CD4-positive, alpha-beta T cell treated with Interleukin-4 for 4 hours (primary cell): ENCODE data around the gene PTPRM.

ENCODE experiments used
- DNase-seq: peaks from one replicate; pipeline ENCODE4 v3.0.0-alpha.2; 2020

The PTPRM gene

GRCh38 chr18:7760967-7761948 lies 194.1 kb downstream of the PTPRM start:
- DNase-seq: no peak

GRCh38 chr18:7764405-7764804 lies 197.3 kb downstream of the PTPRM start:
- no peak for DNase-seq

GRCh38 chr18:7766346-7766745 lies 199.2 kb downstream of the PTPRM start:
- DNase-seq: no peak

- DNase-seq: no peak
Measured at GRCh38 chr18:7766817-7767216, 199.7 kb downstream of the PTPRM start.

GRCh38 chr18:7770908-7771307 lies 203.8 kb downstream of the PTPRM start:
- DNase-seq: no peak

- DNase-seq: no peak
Measured at GRCh38 chr18:7772510-7772888, 205.4 kb downstream of the PTPRM start.

- DNase-seq: no peak
Measured at GRCh38 chr18:7772951-7773350, 205.8 kb downstream of the PTPRM start.

- DNase-seq: no peak
Measured at GRCh38 chr18:7775128-7775527, 208.0 kb downstream of the PTPRM start.

GRCh38 chr18:7775843-7776242 lies 208.7 kb downstream of the PTPRM start:
- DNase-seq: no peak

GRCh38 chr18:7778181-7778580 lies 211.1 kb downstream of the PTPRM start:
- no peak for DNase-seq

GRCh38 chr18:7779211-7779610 lies 212.1 kb downstream of the PTPRM start:
- no peak for DNase-seq

GRCh38 chr18:7784171-7784570 lies 217.1 kb downstream of the PTPRM start:
- DNase-seq: no peak

- DNase-seq: no peak
Measured at GRCh38 chr18:7786569-7786968, 219.5 kb downstream of the PTPRM start.

GRCh38 chr18:7787339-7787738 lies 220.2 kb downstream of the PTPRM start:
- DNase-seq: no peak

- DNase-seq: no peak
Measured at GRCh38 chr18:7789856-7790552, 222.9 kb downstream of the PTPRM start.

GRCh38 chr18:7793100-7793499 lies 226.0 kb downstream of the PTPRM start:
- no peak for DNase-seq

GRCh38 chr18:7803956-7804469 lies 236.9 kb downstream of the PTPRM start:
- no peak for DNase-seq

GRCh38 chr18:7805096-7805495 lies 238.0 kb downstream of the PTPRM start:
- DNase-seq: no peak

GRCh38 chr18:7805880-7806279 lies 238.8 kb downstream of the PTPRM start:
- DNase-seq: no peak

- DNase-seq: no peak
Measured at GRCh38 chr18:7807936-7808453, 240.9 kb downstream of the PTPRM start.

GRCh38 chr18:7808992-7809391 lies 241.9 kb downstream of the PTPRM start:
- DNase-seq: no peak

GRCh38 chr18:7809455-7809854 lies 242.3 kb downstream of the PTPRM start:
- DNase-seq: no peak

- no peak for DNase-seq
Measured at GRCh38 chr18:7809978-7810377, 242.9 kb downstream of the PTPRM start.
